B cell (primary cell): ENCODE measurements around the gene CTDSPL2.
"Not testable (repeated sequence)": the region's sequence is repeated elsewhere in the genome, so short reads cannot be mapped to it uniquely, and the experiment has no call there.

Experiments used
- CTCF ChIP-seq: fragments of 200-600 bp; IDR thresholded peaks from one replicate; pipeline ENCODE4 v1.8.0; 2022; ENCODE audit warnings: antibody characterized with exemption, mild to moderate bottlenecking
- EZH2 ChIP-seq: IDR thresholded peaks from 2 replicates; pipeline ENCODE4 v1.6.1; 2012; ENCODE audit warnings: borderline replicate concordance, low read depth, mild to moderate bottlenecking, moderate library complexity, low read length; ENCODE audit not compliant: insufficient read depth, poor library complexity, severe bottlenecking

GRCh38 chr15:44560926-44561325 lies 133.5 kb downstream of the CTDSPL2 start:
- TF ChIP-seq CTCF, EZH2: not testable (repeated sequence)
